GM19023 (cell line): Measurements from ENCODE around the gene PSME2.
A peak's percentile ranks its signal among the peaks of the same experiment; 100 is the strongest.

Experiments used
- ATAC-seq: cut with Tn5 transposase; IDR thresholded peaks from one replicate; pipeline ENCODE4 v1.9.1; 2021; ENCODE audit warnings: mild to moderate bottlenecking, moderate library complexity; ENCODE audit not compliant: unreplicated experiment

Gene PSME2

GRCh38 chr14:24136684-24137528, 9.5 kb downstream of the PSME2 start:
- ATAC-seq, result no peak

GRCh38 chr14:24135834-24136683, 10.4 kb downstream of the PSME2 start, which contains the start of gene PSME1:
PSME1 (plus strand) TSS chr14:24136194; CDS start chr14:24136263, 69 bp downstream.
- ATAC-seq, result peak; percentile 92

DNA sequence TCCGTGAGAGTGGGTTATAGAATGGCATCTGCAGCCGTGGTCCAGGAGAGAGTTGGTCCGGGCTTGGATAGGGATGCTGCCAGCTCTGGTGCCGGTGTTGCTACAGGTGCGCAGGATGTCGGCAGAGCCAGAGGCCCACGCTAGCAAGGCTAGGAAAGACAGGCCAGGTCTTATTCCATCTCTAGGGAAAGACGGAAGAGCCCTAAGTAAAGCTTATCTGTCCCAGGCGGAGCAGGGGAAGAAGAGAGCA, 10.9 kb downstream of the PSME2 start:
- no peak for ATAC-seq

GRCh38 chr14:24133735-24134134, 12.7 kb downstream of the PSME2 start:
- no peak for ATAC-seq

DNA sequence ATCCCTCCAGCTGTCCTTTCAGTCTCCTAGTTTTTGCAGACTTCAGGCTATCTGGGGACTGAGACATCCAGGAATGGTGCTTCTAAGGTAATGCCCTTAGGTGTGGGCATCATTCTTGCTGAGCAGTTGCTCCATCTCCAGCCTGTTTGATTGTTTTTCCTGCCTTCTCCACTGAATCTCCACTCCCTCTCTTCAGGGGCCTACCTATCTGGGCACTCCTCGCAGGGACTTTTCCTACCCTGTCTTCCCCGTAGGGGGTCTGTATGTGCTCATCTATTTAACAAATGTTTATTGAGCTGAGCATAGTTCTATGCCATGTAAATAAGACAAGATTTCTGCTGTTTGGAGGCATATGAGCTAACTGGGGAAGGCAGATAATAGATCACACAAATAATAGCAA, 13.4 kb downstream of the PSME2 start:
- ATAC-seq, result no peak

DNA sequence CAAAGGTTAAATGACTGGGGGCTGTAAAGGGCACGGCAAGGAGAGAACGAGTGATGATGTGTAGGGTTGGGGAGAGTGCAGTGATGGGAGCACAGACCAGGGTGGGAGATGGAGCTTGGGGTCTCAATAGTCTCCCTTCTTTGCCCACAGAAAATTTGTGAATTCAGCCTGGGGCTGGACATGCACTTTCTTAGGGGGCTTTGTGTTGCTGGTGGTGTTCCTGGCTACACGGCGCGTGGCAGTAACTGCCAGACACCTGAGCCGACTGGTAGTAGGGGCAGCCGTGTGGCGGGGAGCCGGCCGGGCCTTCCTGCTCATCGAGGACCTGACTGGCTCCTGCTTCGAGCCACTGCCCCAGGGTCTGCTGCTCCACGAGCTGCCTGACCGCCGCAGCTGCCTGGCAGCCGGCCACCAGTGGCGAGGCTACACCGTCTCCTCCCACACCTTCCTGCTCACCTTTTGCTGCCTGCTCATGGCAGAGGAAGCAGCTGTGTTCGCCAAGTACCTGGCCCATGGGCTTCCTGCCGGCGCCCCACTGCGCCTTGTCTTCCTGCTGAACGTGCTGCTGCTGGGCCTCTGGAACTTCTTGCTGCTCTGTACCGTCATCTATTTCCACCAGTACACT, 14.2 kb downstream of the PSME2 start:
- no peak for ATAC-seq

- no peak for ATAC-seq
Measured at GRCh38 chr14:24131549-24131966, 14.9 kb downstream of the PSME2 start.

DNA sequence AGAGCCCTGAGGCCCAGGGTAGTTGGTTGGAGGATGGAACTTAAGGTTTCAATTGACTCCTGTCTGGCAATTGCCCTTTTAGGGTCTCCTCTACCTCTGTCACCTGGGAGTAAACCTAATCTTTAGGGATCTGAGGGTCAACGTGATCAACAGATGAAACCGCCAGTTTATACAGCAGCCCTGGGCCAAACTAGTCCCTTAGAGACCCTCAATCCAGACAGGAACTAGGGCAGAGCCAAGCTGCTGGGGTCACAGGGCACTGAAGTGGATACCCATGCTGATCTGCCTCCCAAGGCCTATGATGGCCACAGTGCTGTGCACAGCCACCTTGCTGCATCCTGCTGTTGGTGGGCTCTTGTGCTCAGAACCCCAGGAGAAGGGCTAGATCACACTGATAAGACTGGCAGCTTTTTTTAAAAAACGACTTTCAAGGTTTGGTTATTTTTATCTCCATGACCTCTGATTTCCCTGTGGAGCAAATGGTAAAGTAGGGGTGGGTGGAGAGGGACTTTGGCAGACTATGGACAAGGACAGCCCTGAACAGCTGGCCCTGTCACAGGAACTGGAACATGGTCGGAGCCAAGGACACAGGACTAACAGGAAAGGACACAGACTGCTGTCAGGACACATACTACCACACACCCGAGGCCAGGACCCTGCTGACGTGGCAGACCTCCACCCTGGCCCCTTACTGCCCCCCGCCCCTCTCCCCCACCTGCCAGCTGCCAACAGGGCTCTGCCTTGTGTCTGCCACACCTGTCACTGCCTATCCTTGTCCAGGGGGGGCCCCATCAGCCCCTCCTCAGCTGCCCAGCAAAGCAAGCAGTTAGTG, 15.5 kb downstream of the PSME2 start:
- ATAC-seq, result no peak

- ATAC-seq, result no peak
Measured at GRCh38 chr14:24130380-24130716, 16.1 kb downstream of the PSME2 start, which contains the start of gene FITM1. FITM1 (plus strand) TSS chr14:24130659; CDS start chr14:24131564, 905 bp downstream.

DNA sequence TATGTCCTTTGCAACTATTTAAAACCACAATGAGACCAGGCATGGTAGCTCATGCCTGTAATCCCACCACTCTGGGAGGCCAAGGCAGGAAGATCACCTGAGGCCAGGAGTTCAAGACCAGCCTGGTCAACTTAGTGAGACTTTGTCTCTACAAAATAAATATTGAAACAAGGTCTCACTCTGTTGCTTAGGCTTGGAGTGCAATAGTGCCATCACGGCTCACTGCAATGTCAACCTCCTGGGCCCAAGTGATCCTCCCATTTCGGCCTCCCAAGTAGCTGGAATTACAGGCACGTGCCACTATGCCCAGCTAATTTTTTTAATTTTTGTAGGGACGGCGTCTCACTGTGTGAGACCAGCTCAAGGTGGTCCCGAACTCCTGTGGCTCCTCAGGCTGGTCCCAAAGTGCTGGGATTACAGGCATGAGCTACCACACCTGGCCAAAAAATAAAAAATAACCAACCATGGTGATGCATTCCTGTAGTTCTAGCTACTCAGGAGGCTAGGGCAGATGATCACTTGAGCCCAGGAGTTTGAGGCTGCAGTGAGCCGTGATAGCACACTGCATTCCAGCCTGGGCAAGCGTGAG, 16.9 kb downstream of the PSME2 start:
- no peak for ATAC-seq

GRCh38 chr14:24127673-24128072, 18.7 kb downstream of the PSME2 start:
- ATAC-seq, result no peak

DNA sequence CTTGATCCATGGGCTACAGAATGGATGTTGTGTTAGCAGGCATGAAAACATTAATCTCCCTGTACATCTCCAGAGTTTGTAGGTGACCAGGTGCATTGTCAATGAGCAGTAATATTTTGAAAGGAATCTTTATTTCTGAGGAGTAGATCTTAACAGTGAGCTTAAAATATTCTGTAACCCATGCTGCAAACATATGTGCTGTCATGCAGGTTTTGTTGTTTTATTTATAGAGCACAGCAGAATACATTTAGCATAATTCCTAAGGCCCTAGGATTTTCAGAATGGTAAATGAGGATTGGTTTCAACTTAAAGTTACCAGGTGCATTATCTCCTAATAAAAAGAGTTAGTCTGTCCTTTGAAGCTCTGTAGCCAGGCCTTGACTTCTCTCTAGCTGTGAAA, 19.5 kb downstream of the PSME2 start:
- ATAC-seq, result no peak

DNA sequence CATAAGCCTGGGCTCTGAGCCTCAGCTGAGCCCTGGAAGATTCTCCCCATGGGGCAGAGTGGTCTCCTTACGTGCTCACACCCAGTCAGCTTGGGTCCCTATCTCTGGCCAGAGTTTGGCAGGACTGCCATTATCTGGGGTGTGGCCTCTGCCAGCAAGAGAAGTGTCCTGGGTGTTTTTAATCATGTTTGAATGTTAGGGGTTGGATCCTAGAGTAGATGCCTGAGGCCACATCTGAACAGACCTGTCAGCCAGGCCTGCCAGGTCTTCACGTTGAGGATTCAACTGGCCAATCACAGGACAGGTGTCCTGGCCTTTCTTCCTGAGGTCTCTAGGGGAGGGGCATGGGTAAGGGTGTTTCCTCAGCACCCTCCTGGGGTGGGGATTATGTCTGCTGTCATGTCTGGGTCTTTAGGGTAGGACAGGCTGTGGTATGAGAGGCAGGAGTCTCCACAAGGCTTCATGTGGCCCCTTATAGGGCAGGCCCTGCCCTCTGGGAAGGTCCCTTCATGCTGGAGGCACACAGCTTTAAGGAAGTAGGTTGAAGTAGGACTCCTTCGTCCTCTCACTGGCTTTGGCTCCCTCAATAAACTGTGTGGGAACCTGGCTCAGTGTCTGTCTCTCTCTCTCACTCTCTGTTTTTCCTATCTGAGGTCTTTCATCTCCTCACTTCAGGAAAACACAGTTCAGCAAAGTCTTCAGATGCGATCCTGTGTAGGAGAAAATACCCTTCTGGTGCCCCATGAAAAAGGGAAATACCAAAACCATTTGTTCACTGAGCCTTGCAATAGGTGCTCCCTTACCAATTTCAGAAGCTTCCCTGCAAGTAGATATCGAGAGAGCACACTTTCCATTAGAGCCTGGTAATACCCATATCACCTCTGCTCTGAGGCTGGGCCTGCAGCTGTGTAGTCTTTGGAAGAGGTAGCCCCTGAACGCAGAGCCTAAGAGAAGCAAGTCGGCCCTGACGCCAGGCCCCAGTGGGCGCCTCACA, 22.7 kb downstream of the PSME2 start:
- ATAC-seq, result peak; percentile 70

- ATAC-seq, result no peak
Measured at GRCh38 chr14:24122898-24123297, 23.5 kb downstream of the PSME2 start.

GRCh38 chr14:24122416-24122815, 24.0 kb downstream of the PSME2 start:
- ATAC-seq, result no peak

DNA sequence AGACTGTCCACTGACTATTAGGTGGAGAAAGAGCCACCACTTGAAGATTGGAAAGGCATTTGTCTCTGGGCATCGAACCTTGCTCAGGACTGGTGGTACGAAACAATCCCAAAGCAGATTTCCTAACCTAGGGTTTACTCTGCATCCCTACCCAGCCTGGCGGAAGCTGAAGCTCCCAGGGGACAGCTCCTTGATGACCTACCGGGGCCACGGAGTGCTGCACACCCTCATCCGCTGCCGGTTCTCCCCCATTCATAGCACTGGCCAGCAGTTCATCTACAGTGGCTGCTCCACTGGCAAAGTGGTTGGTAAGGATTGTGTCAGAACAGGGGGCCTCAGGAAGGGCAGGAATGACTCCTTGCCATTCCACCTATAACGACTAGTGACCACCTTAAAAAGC, 25.2 kb downstream of the PSME2 start:
- ATAC-seq, result no peak

- no peak for ATAC-seq
Measured at GRCh38 chr14:24119691-24120090, 26.7 kb downstream of the PSME2 start.

DNA sequence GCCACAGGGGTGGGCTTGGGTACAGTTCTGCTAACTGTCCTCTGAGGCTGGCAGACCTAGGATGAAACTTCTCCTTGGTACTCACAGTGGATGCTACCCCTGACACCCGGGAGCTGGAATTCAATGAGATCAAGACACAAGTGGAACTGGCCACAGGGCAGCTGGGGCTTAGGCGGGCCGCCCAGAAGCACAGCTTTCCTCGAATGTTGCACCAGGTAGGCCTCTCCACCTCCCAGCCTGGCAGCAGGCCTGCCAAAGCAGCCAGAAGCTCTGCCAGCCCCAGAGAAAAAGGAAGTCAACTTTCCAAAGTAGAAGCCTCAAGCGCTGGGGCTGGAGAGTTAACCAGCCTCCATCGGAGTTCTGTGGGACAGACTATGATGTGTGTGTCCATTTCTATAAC, 29.2 kb downstream of the PSME2 start:
- ATAC-seq, result no peak

- ATAC-seq, result no peak
Measured at GRCh38 chr14:24116128-24116814, 30.1 kb downstream of the PSME2 start.
